Eye (tissue), 1 donor: ENCODE results near the gene LRRC8C.
"Not testable (repeated sequence)": the region's sequence is repeated elsewhere in the genome, so short reads cannot be mapped to it uniquely, and the experiment has no call there.

Experiments used
- DNase-seq: peaks from one replicate; pipeline ENCODE4 v3.0.0-alpha.2; 2015

Gene LRRC8C

DNA sequence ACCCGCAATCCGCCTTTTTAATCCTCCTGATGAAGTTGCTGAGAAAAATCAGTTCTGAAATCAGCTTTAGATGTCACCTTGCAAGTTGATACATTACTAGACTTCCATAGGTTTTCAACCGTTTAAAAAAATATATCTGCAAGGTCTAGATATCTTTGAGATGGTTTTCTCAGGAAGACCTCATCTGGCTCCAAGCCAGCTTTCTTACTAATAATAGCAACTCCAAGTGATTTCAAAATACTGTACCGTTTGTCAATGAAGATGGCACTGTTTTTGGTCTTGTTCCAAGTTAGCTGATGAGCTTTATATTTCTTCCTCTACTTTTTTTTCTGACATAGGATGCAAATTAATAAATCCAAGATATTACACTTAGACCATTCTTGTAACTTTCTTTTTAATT is 40.3 kb downstream of the LRRC8C start:
- no peak for DNase-seq

- no peak for DNase-seq
These were observed 42.8 kb downstream of the LRRC8C start for GRCh38 chr1:89675677-89676076.

DNA sequence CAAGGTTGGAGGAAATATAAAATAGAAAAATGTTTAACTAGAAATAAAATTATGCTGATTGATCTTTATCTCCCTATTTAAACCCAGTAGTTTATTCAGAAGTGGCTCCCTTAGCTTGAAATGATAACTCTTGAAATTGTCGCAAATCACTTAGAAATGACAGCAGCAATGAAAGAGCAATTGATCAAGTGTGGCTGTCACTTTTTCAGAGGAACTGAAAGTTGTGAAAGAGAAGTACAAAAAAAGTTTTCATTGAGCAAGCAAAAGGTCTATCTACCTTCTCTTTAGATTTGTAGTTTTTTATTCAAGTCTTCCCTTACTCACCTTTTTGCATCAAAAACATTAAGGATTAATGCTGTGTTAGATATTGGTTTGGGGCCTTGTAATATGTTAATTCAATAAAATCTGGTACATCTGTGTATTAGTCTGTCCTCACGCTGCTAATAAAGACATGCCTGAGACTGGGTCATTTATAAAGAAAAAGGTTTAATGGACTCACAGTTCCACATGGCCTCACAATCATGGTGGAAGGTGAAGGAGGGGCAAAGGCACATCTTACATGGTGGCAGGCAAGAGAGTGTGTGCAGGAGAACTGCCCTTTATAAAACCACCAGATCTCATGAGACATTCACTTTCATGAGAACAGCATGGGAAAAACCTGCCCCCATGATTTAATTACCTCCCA is 48.3 kb downstream of the LRRC8C start:
- DNase-seq, result no peak

GRCh38 chr1:89682611-89683010 is 49.7 kb downstream of the LRRC8C start:
- no peak for DNase-seq

DNA sequence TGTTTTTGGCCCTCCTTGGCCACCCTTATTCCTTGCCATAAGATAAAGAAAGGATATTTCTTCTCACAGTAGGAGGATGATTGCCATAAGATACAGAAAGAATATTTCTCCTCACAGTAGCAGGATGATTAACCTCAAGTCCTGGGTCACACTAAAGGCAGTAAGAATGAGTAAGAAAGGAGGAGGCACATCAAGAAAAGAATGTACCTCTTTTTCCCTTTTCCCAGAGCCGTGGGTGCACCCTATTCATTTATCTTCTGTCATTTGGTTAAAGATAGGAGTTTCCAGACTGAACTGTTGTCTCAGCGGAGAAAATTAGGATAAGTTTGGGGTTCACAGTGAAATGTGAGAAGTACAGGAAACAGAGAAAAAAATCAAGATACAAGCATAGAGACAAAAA is 52.5 kb downstream of the LRRC8C start:
- no peak for DNase-seq

GRCh38 chr1:89686520-89686919 is 53.6 kb downstream of the LRRC8C start:
- no peak for DNase-seq

DNA sequence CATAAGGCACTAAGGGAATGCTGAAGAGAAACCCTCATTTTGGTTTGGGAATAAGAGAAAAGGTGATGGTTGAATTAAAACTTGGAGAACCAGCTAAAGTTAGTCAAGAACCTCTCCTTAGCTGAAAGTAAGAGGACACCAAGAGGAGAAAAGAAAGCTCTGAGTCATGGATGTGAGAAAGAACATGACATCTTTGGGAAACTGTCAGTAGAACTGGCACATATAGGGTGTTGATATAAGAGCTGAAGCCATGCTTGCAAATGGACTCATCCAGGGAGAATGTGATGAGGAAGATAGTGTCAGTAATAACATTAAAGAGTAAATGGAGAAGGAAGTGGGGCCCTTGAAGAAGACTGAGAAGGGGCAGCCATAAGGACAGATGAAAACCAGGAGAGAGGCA is 54.3 kb downstream of the LRRC8C start:
- no peak for DNase-seq

DNA sequence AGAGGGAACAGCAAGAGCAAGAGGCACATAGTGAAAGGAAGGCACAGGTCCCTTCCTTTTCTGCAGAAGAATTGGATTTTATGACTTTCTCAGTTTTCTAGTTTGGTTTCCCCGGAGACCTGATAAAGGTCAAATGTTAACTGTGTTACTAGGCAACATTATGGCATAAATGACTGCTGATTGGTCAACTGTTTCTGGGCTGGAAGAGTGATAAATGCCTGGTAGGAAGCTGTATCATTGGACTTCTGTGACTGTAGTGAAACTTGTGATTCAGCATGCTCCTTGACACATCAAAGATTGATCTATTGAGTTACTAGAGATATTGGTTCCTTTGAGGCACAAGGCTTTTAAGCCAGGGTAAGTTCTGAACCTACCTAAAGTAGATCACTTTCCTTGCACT is 55.7 kb downstream of the LRRC8C start:
- DNase-seq, result no peak

DNA sequence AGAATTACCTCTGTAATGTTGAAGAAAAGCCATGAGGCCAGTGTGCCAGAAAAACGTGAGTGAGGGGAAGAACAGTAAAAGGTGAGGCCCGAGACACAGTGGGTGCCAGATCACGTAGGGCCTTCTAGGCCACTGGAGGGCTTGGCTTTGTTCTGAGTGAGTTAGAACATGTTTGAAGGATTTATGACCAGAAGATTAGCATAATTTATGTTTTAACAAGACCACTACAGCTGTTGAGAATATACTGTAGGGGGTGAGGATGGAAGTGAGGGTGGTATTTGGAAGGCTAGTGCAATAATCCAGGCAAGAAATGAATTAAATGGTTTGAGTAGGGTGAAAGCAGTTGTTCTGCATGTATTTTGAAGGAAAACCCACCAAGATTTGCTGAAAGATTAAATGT is 56.3 kb downstream of the LRRC8C start:
- DNase-seq, result no peak

DNA sequence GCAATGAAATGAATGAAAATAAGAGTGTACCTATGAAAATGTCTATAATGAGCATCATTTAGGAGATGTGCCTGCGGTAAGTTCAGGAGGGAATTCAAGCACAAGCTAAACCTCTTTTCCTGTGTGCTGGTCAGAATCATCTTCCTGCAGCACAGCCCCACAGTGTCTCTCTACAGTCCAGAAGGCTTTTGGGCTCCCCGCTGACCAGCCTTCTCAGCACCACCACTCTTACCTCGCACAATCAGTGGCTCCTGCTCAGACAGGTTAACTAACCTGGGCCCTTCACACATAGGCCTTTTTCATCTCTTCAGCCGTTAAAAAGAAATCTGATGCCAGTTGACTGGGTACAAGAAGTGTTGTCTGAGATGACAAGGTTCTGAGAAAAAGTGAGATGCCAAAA is 57.7 kb downstream of the LRRC8C start:
- no peak for DNase-seq

GRCh38 chr1:89692601-89693521 is 59.9 kb downstream of the LRRC8C start:
- DNase-seq, result no peak

DNA sequence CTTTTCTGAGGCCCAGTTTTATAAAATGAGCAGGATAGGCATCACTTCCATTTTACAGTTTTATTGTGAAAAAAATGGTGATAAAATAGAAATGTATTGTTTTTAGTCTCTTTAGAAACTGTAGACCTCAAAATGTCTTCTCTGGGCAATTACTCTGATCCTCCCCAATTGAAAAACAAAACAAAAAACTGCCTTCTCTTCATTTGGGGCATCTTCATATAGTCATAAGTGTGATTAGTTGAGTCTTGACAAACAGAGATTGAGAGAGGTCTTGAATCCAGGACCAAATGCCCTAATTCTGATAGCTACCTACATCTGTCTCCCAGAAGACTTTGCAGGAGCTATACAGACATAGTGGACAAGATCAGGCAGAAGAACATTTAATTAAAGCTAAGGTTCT is 62.9 kb downstream of the LRRC8C start:
- no peak for DNase-seq

- DNase-seq, result no peak
These were observed 64.5 kb downstream of the LRRC8C start for GRCh38 chr1:89697383-89697782.

GRCh38 chr1:89698020-89698560 is 65.2 kb downstream of the LRRC8C start:
- no peak for DNase-seq

- DNase-seq, result no peak
These were observed 65.7 kb downstream of the LRRC8C start for GRCh38 chr1:89698624-89699023.

GRCh38 chr1:89699451-89699986 is 66.6 kb downstream of the LRRC8C start:
- DNase-seq, result no peak

DNA sequence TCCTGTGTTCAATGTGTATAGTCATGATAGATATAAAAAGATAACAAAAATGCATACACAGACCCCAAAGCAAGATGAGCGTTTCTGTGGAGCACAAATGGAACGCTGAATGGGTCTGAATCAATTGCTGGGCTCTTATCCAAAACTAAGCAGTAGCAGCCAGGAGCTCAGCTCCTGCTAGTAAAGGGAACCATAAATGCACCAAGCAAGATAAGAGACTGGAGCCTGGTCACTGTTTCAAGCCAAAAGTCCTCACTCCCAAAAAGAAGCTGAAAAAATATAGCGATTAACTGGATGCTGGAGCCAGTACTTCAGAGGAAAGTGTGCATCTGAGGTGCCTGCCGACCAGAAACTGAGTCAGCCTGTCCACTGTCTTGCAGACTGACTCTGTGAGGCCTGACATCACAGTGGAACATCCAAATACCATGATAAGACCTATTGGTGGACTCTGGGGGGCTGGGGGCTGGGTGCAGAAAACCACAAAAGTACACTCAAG is 68.9 kb downstream of the LRRC8C start:
- no peak for DNase-seq

- DNase-seq, result no peak
These were observed 69.7 kb downstream of the LRRC8C start for GRCh38 chr1:89702520-89703045.

DNA sequence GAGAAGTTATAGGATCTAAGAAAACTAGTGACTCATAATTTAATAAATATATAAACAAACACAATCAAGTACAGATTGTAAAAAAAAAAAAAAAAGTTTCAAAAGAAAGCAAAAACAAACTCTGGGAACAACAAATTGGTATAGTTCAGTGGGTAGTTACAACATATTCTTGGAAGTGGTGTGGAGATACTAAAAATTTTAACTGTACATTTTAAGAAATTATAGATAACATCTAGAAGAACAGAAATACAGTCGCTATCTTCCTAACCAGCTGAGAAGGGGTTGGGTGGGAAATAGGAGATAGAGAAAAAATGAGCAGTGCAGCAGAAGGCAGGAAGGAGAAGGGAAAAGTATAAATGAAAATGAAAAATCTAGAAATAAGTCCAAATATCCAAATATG is 70.5 kb downstream of the LRRC8C start:
- no peak for DNase-seq

- DNase-seq, result no peak
These were observed 71.1 kb downstream of the LRRC8C start for GRCh38 chr1:89704014-89704413.

- not testable (repeated sequence) for DNase-seq
These were observed 72.0 kb downstream of the LRRC8C start for GRCh38 chr1:89704885-89705284.

DNA sequence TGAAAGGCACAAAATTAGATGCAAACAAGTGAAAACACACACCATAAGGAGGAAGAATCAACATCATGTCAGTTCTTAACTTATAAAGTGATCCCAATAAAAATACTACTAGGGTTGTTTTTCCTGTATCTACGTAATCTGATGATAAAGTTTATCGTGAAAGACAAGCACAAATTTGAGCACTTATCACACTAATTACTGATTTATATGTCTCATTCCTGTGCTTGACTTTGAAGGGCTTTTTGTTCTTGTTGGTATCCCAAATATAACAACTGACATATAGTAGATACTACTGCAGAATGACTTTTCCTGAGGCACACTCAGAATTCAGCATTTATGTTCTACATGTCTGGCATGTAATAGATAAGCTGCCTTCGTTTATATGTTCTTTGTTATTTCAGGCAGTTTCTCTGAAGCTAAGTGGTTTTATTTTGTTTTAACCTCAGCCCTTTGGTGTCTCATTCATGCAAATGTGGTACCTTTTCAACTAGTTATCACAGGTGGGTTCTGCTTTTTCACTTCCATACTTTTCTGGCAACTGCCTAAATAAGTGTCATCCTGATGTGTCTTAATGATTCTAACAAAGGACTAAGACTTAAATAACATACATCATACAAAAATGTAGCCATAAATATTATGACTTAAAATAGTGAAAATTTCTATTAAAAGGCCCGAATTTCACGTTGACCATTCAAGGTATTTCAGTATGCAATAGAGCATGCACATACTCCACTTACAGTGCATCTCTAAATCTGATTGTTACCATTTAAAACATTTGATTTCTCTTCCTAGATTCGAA is 73.2 kb downstream of the LRRC8C start:
- DNase-seq, result no peak

DNA sequence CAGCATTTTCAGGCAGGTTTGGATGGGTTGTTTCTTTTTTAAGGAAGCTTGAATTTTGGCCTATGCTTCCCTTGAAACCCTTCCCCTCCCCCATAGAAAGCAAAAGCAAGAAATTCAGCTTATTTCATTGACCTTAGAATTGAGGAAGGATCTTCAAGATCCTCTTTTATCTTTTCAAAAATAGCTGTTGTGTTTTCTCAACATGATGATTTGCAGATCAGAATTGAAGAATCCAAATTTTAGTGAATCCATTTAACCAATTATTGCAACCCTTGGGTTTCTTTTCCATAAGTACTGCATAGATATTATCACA is 73.7 kb downstream of the LRRC8C start:
- no peak for DNase-seq
